ENCODE results near the gene RHOD. TPM values are rescaled to one million over a fixed set of nuclear protein-coding genes. Genes with fewer than 3 reads are reported as not detected.

Gene RHOD
- total RNA-seq, 6 donors from 2014 or later = 14.5 to 37.7 (median 18.1) TPM

DNA sequence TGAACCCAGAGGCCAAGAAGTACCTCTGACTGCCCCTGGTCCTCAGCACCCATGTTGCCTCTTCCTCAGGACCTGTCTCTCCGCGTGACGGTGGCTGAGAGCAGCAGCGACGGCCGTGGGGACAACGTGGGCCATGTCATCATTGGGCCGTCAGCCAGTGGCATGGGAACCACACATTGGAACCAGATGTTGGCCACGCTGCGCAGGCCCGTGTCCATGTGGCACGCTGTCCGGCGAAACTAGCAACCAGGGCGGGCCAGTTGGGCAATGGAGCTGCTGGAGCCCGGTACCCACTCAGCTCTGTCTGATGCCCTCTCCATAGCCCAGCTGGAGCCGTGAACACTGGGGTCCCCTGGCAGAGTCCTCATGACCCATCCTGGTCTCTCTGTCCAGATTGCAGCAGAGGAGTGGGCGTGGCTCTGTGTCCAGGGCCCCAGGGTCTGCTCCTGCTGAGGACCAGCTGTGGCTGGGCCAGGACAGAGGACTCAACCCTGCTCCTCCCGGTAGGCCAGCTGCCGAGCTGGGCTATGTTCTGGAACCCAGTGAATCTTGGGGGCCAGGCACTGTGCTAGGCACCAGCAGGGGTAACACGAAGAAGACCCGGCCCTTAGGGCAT lies 8.0 kb upstream of the RHOD start:
- no peak overlapping the region for H3K27ac ChIP-seq
- 89 to 90% methylated on average over 10 to 14 of the region's 22 CpGs for WGBS, 2 donors
- no peak overlapping the region for H3K4me3 ChIP-seq
- no peaks in the 10 kb centered on the region for H3K36me3 ChIP-seq
- no peaks in the 10 kb centered on the region for H3K27me3 ChIP-seq
- TF ChIP-seq EP300 (IDR thresholded peaks at IDR 0.05) = no peak
- TF ChIP-seq POLR2A (IDR thresholded peaks at IDR 0.05) = no peak
- TF ChIP-seq, protein P1, sequence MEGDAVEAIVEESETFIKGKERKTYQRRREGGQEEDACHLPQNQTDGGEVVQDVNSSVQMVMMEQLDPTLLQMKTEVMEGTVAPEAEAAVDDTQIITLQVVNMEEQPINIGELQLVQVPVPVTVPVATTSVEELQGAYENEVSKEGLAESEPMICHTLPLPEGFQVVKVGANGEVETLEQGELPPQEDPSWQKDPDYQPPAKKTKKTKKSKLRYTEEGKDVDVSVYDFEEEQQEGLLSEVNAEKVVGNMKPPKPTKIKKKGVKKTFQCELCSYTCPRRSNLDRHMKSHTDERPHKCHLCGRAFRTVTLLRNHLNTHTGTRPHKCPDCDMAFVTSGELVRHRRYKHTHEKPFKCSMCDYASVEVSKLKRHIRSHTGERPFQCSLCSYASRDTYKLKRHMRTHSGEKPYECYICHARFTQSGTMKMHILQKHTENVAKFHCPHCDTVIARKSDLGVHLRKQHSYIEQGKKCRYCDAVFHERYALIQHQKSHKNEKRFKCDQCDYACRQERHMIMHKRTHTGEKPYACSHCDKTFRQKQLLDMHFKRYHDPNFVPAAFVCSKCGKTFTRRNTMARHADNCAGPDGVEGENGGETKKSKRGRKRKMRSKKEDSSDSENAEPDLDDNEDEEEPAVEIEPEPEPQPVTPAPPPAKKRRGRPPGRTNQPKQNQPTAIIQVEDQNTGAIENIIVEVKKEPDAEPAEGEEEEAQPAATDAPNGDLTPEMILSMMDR (IDR thresholded peaks at IDR 0.05) = no peak
- no peak for TF ChIP-seq POLR2AphosphoS5 (IDR thresholded peaks at IDR 0.05)
- DNase-seq (no peak), ATAC-seq (ENCODE audit: low FRiP score in 2 of 2) (no peak)
- H3K9me3 ChIP-seq = no peaks in the 10 kb centered on the region
- no peaks in the 10 kb centered on the region for H3K4me1 ChIP-seq

DNA sequence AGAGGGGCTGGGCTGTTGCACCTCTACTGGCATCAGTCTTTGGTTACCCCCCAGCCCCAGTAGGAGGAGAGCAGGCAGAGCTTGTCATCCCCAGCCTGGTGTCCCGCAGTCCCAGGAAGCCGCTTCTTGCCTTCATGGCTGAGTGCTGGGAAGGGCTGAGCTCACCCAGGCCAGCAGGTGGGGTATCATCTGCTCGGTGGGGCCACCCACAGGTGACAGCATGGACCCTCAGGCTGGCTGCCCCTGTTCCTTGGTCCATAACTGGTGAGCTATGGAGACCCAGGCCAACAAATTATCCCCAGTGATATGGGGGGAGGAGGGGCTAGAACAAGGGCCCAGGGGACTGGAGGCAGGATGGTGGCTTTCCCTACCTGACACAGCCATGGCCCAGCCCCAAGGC lies 6.5 kb upstream of the RHOD start:
- no peak overlapping the region for H3K4me3 ChIP-seq
- 71% methylated on average over 1 of the region's 3 CpGs; no CpG with 5 or more reads in 1 of the 2 donors for WGBS, 2 donors
- DNase-seq (no peak), ATAC-seq (ENCODE audit: low FRiP score in 2 of 2) (no peak)
- H3K9me3 ChIP-seq = no peaks in the 10 kb centered on the region
- H3K36me3 ChIP-seq = no peaks in the 10 kb centered on the region
- no peaks in the 10 kb centered on the region for H3K27me3 ChIP-seq
- H3K27ac ChIP-seq = no peak overlapping the region
- TF ChIP-seq, protein P1 (IDR thresholded peaks at IDR 0.05) = no peak
- TF ChIP-seq EP300 (IDR thresholded peaks at IDR 0.05) (no peak), POLR2AphosphoS5 (IDR thresholded peaks at IDR 0.05) (no peak), POLR2A (IDR thresholded peaks at IDR 0.05) (no peak)
- H3K4me1 ChIP-seq = peaks cover 0 to 11% (median 2%) of the 10 kb centered on the region in 4 donors

DNA sequence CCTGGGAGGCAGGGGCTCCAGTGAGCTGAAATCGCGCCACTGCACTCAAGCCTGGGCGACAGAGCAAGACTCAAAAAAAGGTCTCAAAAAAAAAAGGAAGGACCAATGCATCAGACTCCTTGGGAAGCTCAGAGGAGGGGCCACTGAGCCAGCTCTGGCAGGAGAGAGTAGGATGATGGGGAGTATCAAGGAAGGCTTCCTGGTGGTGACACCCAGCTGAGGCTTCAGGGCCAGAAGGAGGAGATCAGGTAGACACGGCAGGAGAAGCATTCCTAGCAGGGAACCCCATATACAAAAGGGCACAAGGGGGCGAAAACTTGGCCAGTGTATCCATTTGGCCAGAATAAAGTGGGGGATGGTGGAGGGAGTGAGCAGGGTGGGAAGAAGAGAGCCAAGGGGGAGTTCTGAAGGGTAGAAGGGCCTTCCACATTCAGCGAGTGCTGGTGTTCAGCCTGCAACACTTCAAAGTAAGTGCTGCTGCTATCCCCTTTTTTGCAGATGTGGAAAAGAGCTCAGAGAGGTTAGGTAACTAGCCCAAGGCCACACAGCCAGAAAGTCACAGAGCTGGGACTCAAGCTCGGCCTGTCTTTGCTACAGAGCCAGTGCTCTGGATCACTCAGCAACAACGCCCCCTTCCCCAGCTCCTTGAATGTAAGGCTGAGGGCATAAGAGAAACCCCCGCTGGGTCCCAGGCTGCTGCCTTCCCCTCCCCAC lies 5.3 kb upstream of the RHOD start:
- H3K9me3 ChIP-seq = no peaks in the 10 kb centered on the region
- DNase-seq = no peak
- no peaks in the 10 kb centered on the region for H3K27me3 ChIP-seq
- H3K4me3 ChIP-seq = no peak overlapping the region
- no peak for ATAC-seq (ENCODE audit: low FRiP score in 2 of 2)
- peaks cover 10 to 23% (median 14%) of the 10 kb centered on the region in 4 donors for H3K4me1 ChIP-seq
- no peaks in the 10 kb centered on the region for H3K36me3 ChIP-seq
- TF ChIP-seq, protein P1 (IDR thresholded peaks at IDR 0.05) = no peak
- no peak for TF ChIP-seq POLR2A (IDR thresholded peaks at IDR 0.05)
- TF ChIP-seq EP300 (IDR thresholded peaks at IDR 0.05) = no peak
- TF ChIP-seq POLR2AphosphoS5 (IDR thresholded peaks at IDR 0.05) = no peak
- WGBS, 2 donors = 80 to 90% methylated on average over 6 to 9 of the region's 9 CpGs
- no peak overlapping the region for H3K27ac ChIP-seq

DNA sequence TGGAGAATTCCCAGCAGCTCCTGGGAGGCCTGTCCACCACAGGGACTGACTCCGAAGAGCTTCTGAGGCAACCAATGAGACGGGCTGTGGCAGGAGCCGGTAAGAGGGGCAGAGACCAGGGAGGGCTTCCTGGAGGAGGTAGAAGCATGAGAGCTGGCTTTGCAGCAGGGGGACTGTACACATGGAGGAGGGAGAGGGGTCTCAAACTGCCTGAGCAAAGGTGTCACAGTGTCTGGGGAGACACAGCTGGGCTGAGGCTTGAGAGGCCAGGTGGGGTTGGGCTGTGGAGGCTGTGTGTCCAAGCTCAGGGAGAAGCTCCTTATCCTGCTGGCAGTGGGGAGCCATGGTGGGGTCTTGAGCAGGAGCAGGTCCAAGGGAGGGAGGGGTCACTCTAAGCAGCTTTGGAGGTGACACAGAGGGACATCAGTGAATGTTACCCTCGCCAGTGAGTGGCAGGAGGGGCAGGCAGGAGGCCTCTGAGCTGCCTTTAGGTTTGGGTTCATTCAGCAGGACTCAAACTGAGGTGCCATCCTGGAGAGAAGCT lies 4.6 kb upstream of the RHOD start:
- WGBS, 2 donors = 78 to 83% methylated on average over 2 to 4 of the region's 4 CpGs
- Histone ChIP-seq H3K4me3 (no peak overlapping the region), H3K27me3 (peaks cover 0 to 4% (median 0%) of the 10 kb centered on the region in 4 donors), H3K4me1 (peaks cover 14 to 30% (median 19%) of the 10 kb centered on the region in 4 donors), H3K27ac (no peak overlapping the region), H3K9me3 (no peaks in the 10 kb centered on the region), H3K36me3 (no peaks in the 10 kb centered on the region)
- DNase-seq (no peak), ATAC-seq (ENCODE audit: low FRiP score in 2 of 2) (no peak)
- TF ChIP-seq POLR2A (IDR thresholded peaks at IDR 0.05) (no peak), EP300 (IDR thresholded peaks at IDR 0.05) (no peak), POLR2AphosphoS5 (IDR thresholded peaks at IDR 0.05) (no peak)
- TF ChIP-seq, protein P1 (IDR thresholded peaks at IDR 0.05) = no peak
